ENCODE measurements around the gene TOMM40L.

Gene TOMM40L

GRCh38 chr1:161190962-161191521 is 34.8 kb upstream of the TOMM40L start:
- in situ Hi-C loops (cut with HindIII; ENCODE audit: low pct_unique_long_range_greater_than_20kb, low sequenced_read_pairs), result no loop called here
- TF ChIP-seq JUND (IDR thresholded peaks at IDR 0.05; ENCODE audit: low read depth), result no peak
- DNase-seq (ENCODE audit: low read depth in 1 of 2, low spot score in 1 of 2), result no peak

- in situ Hi-C loops (cut with HindIII; ENCODE audit: low pct_unique_long_range_greater_than_20kb, low sequenced_read_pairs), result no loop called here
- no peak for TF ChIP-seq JUND (IDR thresholded peaks at IDR 0.05; ENCODE audit: low read depth)
Measured at GRCh38 chr1:161191971-161192370, 33.9 kb upstream of the TOMM40L start.

GRCh38 chr1:161192476-161193465 is 33.1 kb upstream of the TOMM40L start:
- peak; percentile 83 to 87 for DNase-seq (ENCODE audit: low read depth in 1 of 2, low spot score in 1 of 2)
- TF ChIP-seq JUND (IDR thresholded peaks at IDR 0.05; ENCODE audit: low read depth), result no peak
- in situ Hi-C loops (cut with HindIII; ENCODE audit: low pct_unique_long_range_greater_than_20kb, low sequenced_read_pairs), result no loop called here

More at GRCh38 chr1:161191971-161192370, 33.9 kb upstream of the TOMM40L start:
- peak; percentile 41 to 45 for DNase-seq (ENCODE audit: low read depth in 1 of 2, low spot score in 1 of 2)

- DNase-seq (ENCODE audit: low read depth in 1 of 2, low spot score in 1 of 2), result peak in 1 of 2 experiments; percentile 60
- TF ChIP-seq JUND (IDR thresholded peaks at IDR 0.05; ENCODE audit: low read depth), result no peak
- in situ Hi-C loops (cut with HindIII; ENCODE audit: low pct_unique_long_range_greater_than_20kb, low sequenced_read_pairs), result no loop called here
Measured at GRCh38 chr1:161193561-161194235, 32.2 kb upstream of the TOMM40L start.

- in situ Hi-C loops (cut with HindIII; ENCODE audit: low pct_unique_long_range_greater_than_20kb, low sequenced_read_pairs), result no loop called here
- no peak for TF ChIP-seq JUND (IDR thresholded peaks at IDR 0.05; ENCODE audit: low read depth)
- no peak for DNase-seq (ENCODE audit: low read depth in 1 of 2, low spot score in 1 of 2)
Measured at GRCh38 chr1:161195171-161195570, 30.7 kb upstream of the TOMM40L start.

- no peak for TF ChIP-seq JUND (IDR thresholded peaks at IDR 0.05; ENCODE audit: low read depth)
- DNase-seq (ENCODE audit: low read depth in 1 of 2, low spot score in 1 of 2), result no peak
- in situ Hi-C loops (cut with HindIII; ENCODE audit: low pct_unique_long_range_greater_than_20kb, low sequenced_read_pairs), result no loop called here
Measured at GRCh38 chr1:161196111-161196510, 29.7 kb upstream of the TOMM40L start.

GRCh38 chr1:161196521-161197451 is 29.1 kb upstream of the TOMM40L start:
- TF ChIP-seq JUND (IDR thresholded peaks at IDR 0.05; ENCODE audit: low read depth), result no peak
- in situ Hi-C loops (cut with HindIII; ENCODE audit: low pct_unique_long_range_greater_than_20kb, low sequenced_read_pairs), result no loop called here
- DNase-seq (ENCODE audit: low read depth in 1 of 2, low spot score in 1 of 2), result no peak

- DNase-seq (ENCODE audit: low read depth in 1 of 2, low spot score in 1 of 2), result no peak
- TF ChIP-seq JUND (IDR thresholded peaks at IDR 0.05; ENCODE audit: low read depth), result no peak
- in situ Hi-C loops (cut with HindIII; ENCODE audit: low pct_unique_long_range_greater_than_20kb, low sequenced_read_pairs), result no loop called here
Measured at GRCh38 chr1:161197560-161198193, 28.2 kb upstream of the TOMM40L start.

- in situ Hi-C loops (cut with HindIII; ENCODE audit: low pct_unique_long_range_greater_than_20kb, low sequenced_read_pairs), result no loop called here
- DNase-seq (ENCODE audit: low read depth in 1 of 2, low spot score in 1 of 2), result peak in 1 of 2 experiments; percentile 82
- no peak for TF ChIP-seq JUND (IDR thresholded peaks at IDR 0.05; ENCODE audit: low read depth)
Measured at GRCh38 chr1:161198194-161198896, 27.5 kb upstream of the TOMM40L start.

GRCh38 chr1:161198897-161199431 is 26.9 kb upstream of the TOMM40L start, which contains the start of gene ADAMTS4:
TSS of gene ADAMTS4 (minus strand) at chr1:161199054. CDS start at chr1:161198627, 427 bp downstream.
- no peak for TF ChIP-seq JUND (IDR thresholded peaks at IDR 0.05; ENCODE audit: low read depth)
- in situ Hi-C loops (cut with HindIII; ENCODE audit: low pct_unique_long_range_greater_than_20kb, low sequenced_read_pairs), result no loop called here
- DNase-seq (ENCODE audit: low read depth in 1 of 2, low spot score in 1 of 2), result no peak

Data from T47D (cell line).